Fibroblast of lung (primary cell): ENCODE data around the gene CNR1.

Experiments used
- CTCF ChIP-seq, 2 donors: IDR thresholded peaks in 1 of 2; conservative IDR thresholded peaks in 1 of 2; 1 replicate in 1 of 2; 2 replicates in 1 of 2; pipeline ENCODE4 v1.5.1; 2011 to 2012; ENCODE audit warnings: low read length in 2 of 2, control low read depth in 1 of 2, inconsistent platforms in 1 of 2, low read depth in 1 of 2, mild to moderate bottlenecking in 1 of 2
- EZH2 ChIP-seq: IDR thresholded peaks from 2 replicates; pipeline ENCODE4 v1.5.1; 2012; ENCODE audit warnings: low read length, control low read depth, mild to moderate bottlenecking; ENCODE audit errors: missing control alignments

DNA sequence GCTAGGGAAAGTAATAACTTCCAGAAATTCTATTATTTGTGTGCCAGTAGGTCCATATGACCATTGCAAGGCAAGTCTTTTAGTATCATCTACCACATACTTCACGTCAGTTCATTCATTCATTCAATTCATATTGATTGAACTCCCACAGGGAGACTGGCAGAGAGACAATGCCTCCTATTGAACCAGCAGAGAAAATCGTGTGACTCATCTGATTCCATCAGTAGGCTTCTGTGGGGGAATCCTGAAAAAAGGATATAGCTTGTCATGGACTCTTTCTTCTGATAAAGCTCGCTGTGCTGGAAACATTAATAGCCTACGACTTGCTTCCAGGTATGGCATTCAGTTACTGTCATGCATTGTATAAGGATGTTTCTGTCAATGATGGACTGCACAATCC, 45.3 kb upstream of the CNR1 start:
- TF ChIP-seq CTCF (conservative IDR thresholded peaks at IDR 0.05 in 1 of 2, IDR thresholded peaks at IDR 0.05 in 1 of 2; ENCODE audit: low read depth in 1 of 2, low read length in 2 of 2) (no peak), EZH2 (no peak)
